Measurements from ENCODE around the gene ADAM29. TPM values are rescaled to one million over a fixed set of nuclear protein-coding genes. Genes with fewer than 3 reads are reported as not detected.
"Not testable (repeated sequence)": the region's sequence is repeated elsewhere in the genome, so short reads cannot be mapped to it uniquely, and the experiment has no call there.

The ADAM29 gene
- total RNA-seq, 1 donor from 2014 or later: not detected

- no peak overlapping the region for H3K4me3 ChIP-seq (ENCODE audit: low read depth, low read length)
- H3K36me3 ChIP-seq (ENCODE audit: control insufficient read depth, insufficient read depth, low read length): no peaks in the 10 kb centered on the region
- no peaks in the 10 kb centered on the region for H3K27me3 ChIP-seq (ENCODE audit: control insufficient read depth, insufficient read depth, low read length)
- no peak for DNase-seq (ENCODE audit: low read depth)
- TF ChIP-seq CTCF (IDR thresholded peaks at IDR 0.05; ENCODE audit: insufficient read depth, low read length, poor library complexity, severe bottlenecking): no peak
Measured at GRCh38 chr4:174972911-174973310, 54.8 kb downstream of the ADAM29 start.

- TF ChIP-seq CTCF (IDR thresholded peaks at IDR 0.05; ENCODE audit: insufficient read depth, low read length, poor library complexity, severe bottlenecking): no peak
- H3K27me3 ChIP-seq (ENCODE audit: control insufficient read depth, insufficient read depth, low read length): no peaks in the 10 kb centered on the region
- no peak overlapping the region for H3K4me3 ChIP-seq (ENCODE audit: low read depth, low read length)
- DNase-seq (ENCODE audit: low read depth): no peak
- H3K36me3 ChIP-seq (ENCODE audit: control insufficient read depth, insufficient read depth, low read length): no peaks in the 10 kb centered on the region
Measured at GRCh38 chr4:174973336-174973735, 55.2 kb downstream of the ADAM29 start.

GRCh38 chr4:174983128-174983750, 65.1 kb downstream of the ADAM29 start:
- H3K27me3 ChIP-seq (ENCODE audit: control insufficient read depth, insufficient read depth, low read length): no peaks in the 10 kb centered on the region
- TF ChIP-seq CTCF (IDR thresholded peaks at IDR 0.05; ENCODE audit: insufficient read depth, low read length, poor library complexity, severe bottlenecking): no peak
- H3K4me3 ChIP-seq (ENCODE audit: low read depth, low read length): no peak overlapping the region
- no peak for DNase-seq (ENCODE audit: low read depth)
- H3K36me3 ChIP-seq (ENCODE audit: control insufficient read depth, insufficient read depth, low read length): no peaks in the 10 kb centered on the region

GRCh38 chr4:174983870-174984269, 65.7 kb downstream of the ADAM29 start:
- not testable (repeated sequence) for H3K27me3 ChIP-seq (ENCODE audit: control insufficient read depth, insufficient read depth, low read length); H3K4me3 ChIP-seq (ENCODE audit: low read depth, low read length); DNase-seq (ENCODE audit: low read depth); H3K36me3 ChIP-seq (ENCODE audit: control insufficient read depth, insufficient read depth, low read length)

GRCh38 chr4:174989791-174990190, 71.6 kb downstream of the ADAM29 start:
- H3K27me3 ChIP-seq (ENCODE audit: control insufficient read depth, insufficient read depth, low read length): no peaks in the 10 kb centered on the region
- H3K4me3 ChIP-seq (ENCODE audit: low read depth, low read length): no peak overlapping the region
- no peaks in the 10 kb centered on the region for H3K36me3 ChIP-seq (ENCODE audit: control insufficient read depth, insufficient read depth, low read length)
- no peak for DNase-seq (ENCODE audit: low read depth)
- no peak for TF ChIP-seq CTCF (IDR thresholded peaks at IDR 0.05; ENCODE audit: insufficient read depth, low read length, poor library complexity, severe bottlenecking)

GRCh38 chr4:174993916-174994315, 75.8 kb downstream of the ADAM29 start:
- Histone ChIP-seq H3K27me3 (ENCODE audit: control insufficient read depth, insufficient read depth, low read length) (no peaks in the 10 kb centered on the region), H3K36me3 (ENCODE audit: control insufficient read depth, insufficient read depth, low read length) (no peaks in the 10 kb centered on the region), H3K4me3 (ENCODE audit: low read depth, low read length) (no peak overlapping the region)
- TF ChIP-seq CTCF (IDR thresholded peaks at IDR 0.05; ENCODE audit: insufficient read depth, low read length, poor library complexity, severe bottlenecking): no peak
- DNase-seq (ENCODE audit: low read depth): no peak

Data from kidney epithelial cell (primary cell).